PFSK-1 (cell line): ENCODE measurements around the gene DISC1.

Experiments used
- FOXP2 ChIP-seq: optimal IDR thresholded peaks from 2 replicates; pipeline ENCODE3; 2011; ENCODE audit warnings: borderline replicate concordance, control low read depth, inconsistent platforms; ENCODE audit not compliant: insufficient read depth; ENCODE audit errors: extremely low read length, extremely low read depth
- POLR2AphosphoS5 ChIP-seq: IDR thresholded peaks from 2 replicates; pipeline ENCODE4 v1.6.1; 2012; ENCODE audit warnings: low read depth, mild to moderate bottlenecking, control low read depth, low read length, moderate library complexity
- REST ChIP-seq, 2 experiments: IDR thresholded peaks; 2 replicates each; pipeline versions ENCODE4 v1.6.1 to v1.8.0; 2011 to 2012; ENCODE audit warnings: low read depth in 2 of 2, low read length in 2 of 2, control low read depth in 1 of 2, inconsistent platforms in 1 of 2, mild to moderate bottlenecking in 1 of 2, moderate library complexity in 1 of 2; ENCODE audit not compliant: insufficient read depth in 1 of 2
- SIN3A ChIP-seq: IDR thresholded peaks from 2 replicates; pipeline ENCODE4 v1.6.1; 2012; ENCODE audit warnings: mild to moderate bottlenecking, low read length, moderate library complexity, borderline replicate concordance; ENCODE audit not compliant: insufficient read depth
- TAF1 ChIP-seq: IDR thresholded peaks from 2 replicates; pipeline ENCODE4 v1.6.1; 2012; ENCODE audit warnings: low read length, control low read depth, borderline replicate concordance; ENCODE audit not compliant: insufficient read depth

DISC1 gene

DNA sequence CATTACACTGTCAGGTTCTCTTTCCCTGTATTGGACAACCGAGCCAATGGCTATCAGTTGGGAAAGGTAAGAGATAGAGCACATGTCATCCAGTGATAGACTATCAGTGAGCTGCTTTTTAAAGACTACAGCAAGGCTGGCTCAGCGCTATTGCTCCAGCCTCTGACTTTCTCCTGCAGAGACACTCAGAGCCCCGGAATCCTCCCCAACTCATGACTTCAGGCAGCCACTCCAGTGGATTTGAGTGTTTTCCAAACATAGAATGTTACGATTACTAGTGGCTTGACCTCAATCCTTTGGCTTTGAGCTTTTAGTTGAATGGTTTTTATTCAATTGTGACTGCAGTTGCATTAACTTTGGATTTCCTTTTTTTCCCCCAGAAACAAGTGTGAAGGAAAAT is 331.9 kb downstream of the DISC1 start:
- TF ChIP-seq TAF1 = no peak

DNA sequence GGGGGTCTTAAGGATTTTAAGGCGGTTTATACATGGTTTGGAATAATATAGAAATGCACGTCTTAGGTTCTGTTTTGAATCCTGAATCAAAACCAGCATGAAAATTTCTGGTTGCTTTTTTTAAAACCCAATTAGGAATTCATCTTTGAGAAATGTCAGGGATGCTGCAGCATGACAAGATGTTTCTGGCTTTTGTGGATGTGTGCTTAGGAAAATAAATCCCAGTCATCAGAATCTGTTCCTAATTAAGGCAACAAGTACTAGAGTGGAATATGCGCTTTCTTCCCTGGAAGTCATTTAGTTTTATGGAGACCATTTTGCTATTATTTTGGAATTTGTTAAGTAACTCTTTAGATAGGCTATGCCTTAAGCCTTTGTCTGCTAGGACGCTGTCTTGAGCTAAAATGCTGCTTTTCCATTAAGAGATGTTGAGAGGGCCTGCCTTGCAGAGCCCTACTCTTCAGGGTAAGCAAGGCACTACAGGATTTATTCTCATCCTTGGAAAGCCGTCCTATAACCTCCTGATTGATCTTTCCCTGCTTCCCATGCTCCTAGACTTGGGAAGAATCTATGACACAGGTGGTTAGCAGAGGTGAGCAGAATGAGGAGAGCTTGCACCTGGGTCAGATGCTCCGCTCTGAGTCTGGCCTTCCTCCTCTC is 332.8 kb downstream of the DISC1 start:
- TF ChIP-seq SIN3A (no peak), TAF1 (no peak), FOXP2 (no peak), REST (IDR thresholded peaks at IDR 0.05; ENCODE audit: insufficient read depth in 1 of 2, low read depth in 2 of 2, low read length in 2 of 2) (no peak)

DNA sequence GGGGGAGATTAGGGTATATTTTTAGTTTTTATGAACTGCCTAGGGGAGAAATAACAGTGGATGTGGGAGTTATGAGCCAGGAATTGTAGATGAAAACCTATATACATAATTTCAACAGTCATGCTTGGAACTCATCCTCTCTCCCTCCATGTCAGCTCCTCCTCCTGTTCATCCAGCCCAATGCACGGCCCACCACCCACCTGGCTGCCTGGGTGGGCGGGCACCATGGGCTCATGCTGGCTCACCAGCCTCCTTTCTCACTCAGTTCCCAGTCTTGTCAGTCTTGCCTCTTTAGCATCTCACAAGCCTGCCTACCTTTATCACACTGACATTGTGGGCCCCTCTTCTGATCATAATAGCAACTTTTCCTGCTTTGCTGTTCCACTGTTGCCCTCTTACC is 336.0 kb downstream of the DISC1 start:
- TF ChIP-seq FOXP2 (no peak), SIN3A (no peak), REST (IDR thresholded peaks at IDR 0.05; ENCODE audit: insufficient read depth in 1 of 2, low read depth in 2 of 2, low read length in 2 of 2) (no peak), TAF1 (no peak), POLR2AphosphoS5 (no peak)

- no peak for TF ChIP-seq SIN3A
- no peak for TF ChIP-seq REST (IDR thresholded peaks at IDR 0.05; ENCODE audit: insufficient read depth in 1 of 2, low read depth in 2 of 2, low read length in 2 of 2)
- no peak for TF ChIP-seq FOXP2
- no peak for TF ChIP-seq TAF1
- TF ChIP-seq POLR2AphosphoS5 = no peak
These were observed 337.7 kb downstream of the DISC1 start for GRCh38 chr1:231964241-231964640.

DNA sequence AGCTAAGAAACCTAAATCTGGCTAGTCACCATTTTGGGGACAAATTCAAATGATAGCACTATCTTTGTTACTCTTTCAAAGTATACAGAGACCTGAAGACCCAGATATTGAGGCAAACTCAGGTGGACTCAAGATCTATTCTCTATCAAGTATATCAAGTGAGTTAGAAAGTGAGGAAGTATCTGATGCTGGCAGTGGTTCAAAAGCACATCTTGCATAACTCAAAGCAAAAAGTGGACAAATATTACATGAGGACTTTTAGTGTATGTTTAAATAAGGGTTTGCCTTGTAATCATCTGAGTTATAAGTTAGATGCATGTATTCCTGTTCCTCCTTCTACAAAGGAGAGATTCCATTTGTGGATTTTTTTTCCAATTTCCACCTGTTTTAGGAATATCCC is 338.4 kb downstream of the DISC1 start:
- TF ChIP-seq TAF1 (no peak), POLR2AphosphoS5 (no peak), SIN3A (no peak), REST (IDR thresholded peaks at IDR 0.05; ENCODE audit: insufficient read depth in 1 of 2, low read depth in 2 of 2, low read length in 2 of 2) (no peak), FOXP2 (no peak)
